Panc1 (cell line): ENCODE measurements around the gene SMAD1. TPM values are rescaled to one million over a fixed set of nuclear protein-coding genes. Genes with fewer than 3 reads are reported as not detected.

Experiments
- ATAC-seq: fragments of 200-7000 bp; cut with Tn5 transposase; 2 replicates; pipeline ENCODE4 v1.9.1; 2020; ENCODE audit warnings: mild to moderate bottlenecking, moderate library complexity
- BruUV-seq: library from RNA; stranded (reverse); fragments of 400-500 nt; replicated peaks from 2 replicates; lab custom pipeline; 2021; lab: Mats Ljungman, UMichigan
- CTCF ChIA-PET: fragments of 300-600 bp; sonication (Branson Sonifier 250); formaldehyde crosslinking; loops from one replicate; lab custom pipeline; 2022; ENCODE audit warnings: antibody characterized with exemption; lab: Charles Lee
- POLR2A ChIA-PET: fragments of 300-600 bp; sonication (Branson Sonifier 250); formaldehyde crosslinking; loops from one replicate; lab custom pipeline; 2022; ENCODE audit warnings: antibody characterized with exemption; lab: Charles Lee
- DNase-seq: peaks from one replicate; pipeline ENCODE4 v3.0.0-alpha.2; 2010; ENCODE audit warnings: low read depth, low spot score
- H3K27ac ChIP-seq: 2 replicates; pipeline ENCODE4 v1.5.1; 2011; ENCODE audit warnings: mild to moderate bottlenecking, low read length, inconsistent platforms
- H3K27me3 ChIP-seq: fragments of 200-500 bp; sonication (Bioruptor generic); 2 replicates; pipeline ENCODE4 v1.6.0; 2014; ENCODE audit warnings: low read length, inconsistent platforms; ENCODE audit not compliant: control insufficient read depth, insufficient read depth
- H3K36me3 ChIP-seq: fragments of 200-500 bp; sonication (Bioruptor generic); 2 replicates; pipeline ENCODE4 v1.5.1; 2014; ENCODE audit warnings: inconsistent platforms, mild to moderate bottlenecking, low read length, moderate library complexity; ENCODE audit not compliant: control insufficient read depth, insufficient read depth
- H3K4me1 ChIP-seq: 2 replicates; pipeline ENCODE4 v1.5.1; 2011; ENCODE audit warnings: inconsistent platforms, mild to moderate bottlenecking, low read length, moderate library complexity; ENCODE audit not compliant: control insufficient read depth, insufficient read depth
- H3K4me3 ChIP-seq, 2 experiments: 2 replicates each; pipeline ENCODE4 v1.5.1; 2011 to 2012; ENCODE audit warnings: low read depth in 2 of 2, low read length in 2 of 2, mild to moderate bottlenecking in 2 of 2, inconsistent platforms in 1 of 2, moderate library complexity in 1 of 2
- H3K9me3 ChIP-seq: fragments of 200-500 bp; sonication (Bioruptor generic); 2 replicates; pipeline ENCODE4 v1.5.1; 2014; ENCODE audit warnings: low read depth, mild to moderate bottlenecking, inconsistent platforms, low read length, moderate library complexity; ENCODE audit not compliant: control insufficient read depth, insufficient read depth
- POLR2AphosphoS5 ChIP-seq: IDR thresholded peaks from 2 replicates; pipeline ENCODE4 v1.6.1; 2012; ENCODE audit warnings: mild to moderate bottlenecking, low read depth, low read length, moderate library complexity
- SIN3A ChIP-seq: IDR thresholded peaks from 2 replicates; pipeline ENCODE4 v1.6.1; 2012; ENCODE audit warnings: low read depth, mild to moderate bottlenecking, low read length, moderate library complexity, borderline replicate concordance; ENCODE audit not compliant: insufficient read depth
- TCF7L2 ChIP-seq: IDR thresholded peaks from 2 replicates; pipeline ENCODE4 v1.6.1; 2011; ENCODE audit warnings: mild to moderate bottlenecking, low read depth, low read length, inconsistent platforms
- in situ Hi-C: cut with HindIII; loops from 2 replicates; pipeline ENCODE4 v1.10.0; 2016; ENCODE audit warnings: low sequenced_read_pairs, low pct_unique_long_range_greater_than_20kb
- intact Hi-C: fragments of 100-400 bp; cut with micrococcal nuclease; formaldehyde crosslinking; loops from one replicate; pipeline ENCODE4 v1.10.0; 2022; ENCODE audit not compliant: unreplicated experiment
- total RNA-seq: library from RNA; stranded (reverse); gene quantifications from one replicate; pipeline ENCODE4 v1.2.1, GENCODE V29; 2021; ENCODE audit not compliant: unreplicated experiment
- TF ChIP-seq, protein P1 (sequence below): fragments of 450-650 bp; IDR thresholded peaks from 2 replicates; pipeline ENCODE4 v1.5.1; 2017; ENCODE audit warnings: mild to moderate bottlenecking
- TF ChIP-seq, protein P2 (sequence below), 2 experiments: IDR thresholded peaks; 2 replicates each; pipeline ENCODE4 v1.6.1; 2011 to 2012; ENCODE audit warnings: low read depth in 2 of 2, control low read depth in 1 of 2, low read length in 1 of 2, mild to moderate bottlenecking in 1 of 2, moderate library complexity in 1 of 2; ENCODE audit not compliant: insufficient read depth in 1 of 2

Gene SMAD1
- total RNA-seq, 1 experiment from 2014 or later: 24.1 TPM

DNA sequence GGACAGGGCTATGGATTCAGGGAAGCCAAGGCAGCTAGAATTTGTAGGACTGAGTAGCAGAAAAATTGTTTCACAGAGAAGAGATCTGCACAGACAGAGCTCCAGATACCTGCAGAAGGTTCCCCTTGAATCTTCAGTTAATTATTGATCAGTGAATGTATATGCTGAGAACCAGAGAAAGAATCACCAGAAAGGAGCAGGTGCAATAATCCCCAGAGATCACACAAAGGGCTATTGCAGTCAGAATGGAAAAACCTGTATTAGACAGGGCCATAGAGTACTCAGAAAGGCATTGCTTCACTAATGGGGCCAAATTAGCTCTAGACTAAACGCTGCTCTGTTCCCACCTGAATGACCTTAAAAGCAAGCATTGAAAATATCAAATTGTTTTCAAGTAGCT, 35.5 kb upstream of the SMAD1 start:
- CTCF ChIA-PET: no interaction called here
- H3K36me3 ChIP-seq: no peaks in the 10 kb centered on the region; the same call in 1 of the 2 replicates
- BruUV-seq: no TSS peak
- H3K4me1 ChIP-seq: no peaks in the 10 kb centered on the region
- H3K27ac ChIP-seq: no peak overlapping the region
- H3K27me3 ChIP-seq: no peaks in the 10 kb centered on the region
- in situ Hi-C loops (no loop called here), intact Hi-C loops (no loop called here)
- ATAC-seq: no peak
- no peak for DNase-seq
- POLR2A ChIA-PET: no interaction called here
- H3K4me3 ChIP-seq: no peak overlapping the region
- TF ChIP-seq, protein P1, sequence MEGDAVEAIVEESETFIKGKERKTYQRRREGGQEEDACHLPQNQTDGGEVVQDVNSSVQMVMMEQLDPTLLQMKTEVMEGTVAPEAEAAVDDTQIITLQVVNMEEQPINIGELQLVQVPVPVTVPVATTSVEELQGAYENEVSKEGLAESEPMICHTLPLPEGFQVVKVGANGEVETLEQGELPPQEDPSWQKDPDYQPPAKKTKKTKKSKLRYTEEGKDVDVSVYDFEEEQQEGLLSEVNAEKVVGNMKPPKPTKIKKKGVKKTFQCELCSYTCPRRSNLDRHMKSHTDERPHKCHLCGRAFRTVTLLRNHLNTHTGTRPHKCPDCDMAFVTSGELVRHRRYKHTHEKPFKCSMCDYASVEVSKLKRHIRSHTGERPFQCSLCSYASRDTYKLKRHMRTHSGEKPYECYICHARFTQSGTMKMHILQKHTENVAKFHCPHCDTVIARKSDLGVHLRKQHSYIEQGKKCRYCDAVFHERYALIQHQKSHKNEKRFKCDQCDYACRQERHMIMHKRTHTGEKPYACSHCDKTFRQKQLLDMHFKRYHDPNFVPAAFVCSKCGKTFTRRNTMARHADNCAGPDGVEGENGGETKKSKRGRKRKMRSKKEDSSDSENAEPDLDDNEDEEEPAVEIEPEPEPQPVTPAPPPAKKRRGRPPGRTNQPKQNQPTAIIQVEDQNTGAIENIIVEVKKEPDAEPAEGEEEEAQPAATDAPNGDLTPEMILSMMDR: no peak
- TF ChIP-seq, protein P2, sequence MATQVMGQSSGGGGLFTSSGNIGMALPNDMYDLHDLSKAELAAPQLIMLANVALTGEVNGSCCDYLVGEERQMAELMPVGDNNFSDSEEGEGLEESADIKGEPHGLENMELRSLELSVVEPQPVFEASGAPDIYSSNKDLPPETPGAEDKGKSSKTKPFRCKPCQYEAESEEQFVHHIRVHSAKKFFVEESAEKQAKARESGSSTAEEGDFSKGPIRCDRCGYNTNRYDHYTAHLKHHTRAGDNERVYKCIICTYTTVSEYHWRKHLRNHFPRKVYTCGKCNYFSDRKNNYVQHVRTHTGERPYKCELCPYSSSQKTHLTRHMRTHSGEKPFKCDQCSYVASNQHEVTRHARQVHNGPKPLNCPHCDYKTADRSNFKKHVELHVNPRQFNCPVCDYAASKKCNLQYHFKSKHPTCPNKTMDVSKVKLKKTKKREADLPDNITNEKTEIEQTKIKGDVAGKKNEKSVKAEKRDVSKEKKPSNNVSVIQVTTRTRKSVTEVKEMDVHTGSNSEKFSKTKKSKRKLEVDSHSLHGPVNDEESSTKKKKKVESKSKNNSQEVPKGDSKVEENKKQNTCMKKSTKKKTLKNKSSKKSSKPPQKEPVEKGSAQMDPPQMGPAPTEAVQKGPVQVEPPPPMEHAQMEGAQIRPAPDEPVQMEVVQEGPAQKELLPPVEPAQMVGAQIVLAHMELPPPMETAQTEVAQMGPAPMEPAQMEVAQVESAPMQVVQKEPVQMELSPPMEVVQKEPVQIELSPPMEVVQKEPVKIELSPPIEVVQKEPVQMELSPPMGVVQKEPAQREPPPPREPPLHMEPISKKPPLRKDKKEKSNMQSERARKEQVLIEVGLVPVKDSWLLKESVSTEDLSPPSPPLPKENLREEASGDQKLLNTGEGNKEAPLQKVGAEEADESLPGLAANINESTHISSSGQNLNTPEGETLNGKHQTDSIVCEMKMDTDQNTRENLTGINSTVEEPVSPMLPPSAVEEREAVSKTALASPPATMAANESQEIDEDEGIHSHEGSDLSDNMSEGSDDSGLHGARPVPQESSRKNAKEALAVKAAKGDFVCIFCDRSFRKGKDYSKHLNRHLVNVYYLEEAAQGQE (IDR thresholded peaks at IDR 0.05; ENCODE audit: insufficient read depth in 1 of 2, low read depth in 2 of 2, low read length in 1 of 2): no peak
- TF ChIP-seq POLR2AphosphoS5 (no peak), TCF7L2 (no peak), SIN3A (no peak)
- H3K9me3 ChIP-seq: no peaks in the 10 kb centered on the region

DNA sequence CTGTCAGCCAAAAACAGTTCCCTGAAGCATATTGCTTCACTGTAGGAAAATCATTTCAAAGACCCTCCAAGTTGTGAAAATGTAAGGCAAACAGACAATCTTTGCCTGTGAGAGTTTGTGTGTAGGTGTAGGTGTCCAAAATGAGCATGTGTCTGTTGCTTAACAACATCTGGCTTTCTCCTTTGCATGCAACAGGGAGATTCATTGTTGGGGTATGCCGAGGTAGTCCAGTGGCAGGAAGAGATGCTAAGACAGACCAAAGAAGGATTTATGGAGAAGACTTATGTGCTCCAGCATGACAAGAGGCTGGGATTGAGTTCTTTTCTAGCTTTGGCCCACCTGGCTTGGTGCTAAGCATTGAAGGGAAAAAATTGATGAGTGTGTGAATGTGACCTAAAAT, 29.8 kb upstream of the SMAD1 start:
- ChIA-PET CTCF (no interaction called here), POLR2A (no interaction called here)
- TF ChIP-seq TCF7L2 (no peak), POLR2AphosphoS5 (no peak), SIN3A (no peak)
- TF ChIP-seq, protein P2 (IDR thresholded peaks at IDR 0.05; ENCODE audit: insufficient read depth in 1 of 2, low read depth in 2 of 2, low read length in 1 of 2): no peak
- TF ChIP-seq, protein P1: no peak
- Histone ChIP-seq H3K27me3 (no peaks in the 10 kb centered on the region), H3K36me3 (no peaks in the 10 kb centered on the region), H3K27ac (no peak overlapping the region), H3K4me3 (no peak overlapping the region), H3K9me3 (no peaks in the 10 kb centered on the region), H3K4me1 (no peaks in the 10 kb centered on the region)
- intact Hi-C loops: no loop called here
- in situ Hi-C loops: no loop called here
- DNase-seq (no peak), ATAC-seq (no peak)
- BruUV-seq: no TSS peak
